Measurements from ENCODE around the gene DMKN.

GRCh38 chr19:35495107-35496064, 18.1 kb downstream of the DMKN start:
- TF ChIP-seq, protein P1, sequence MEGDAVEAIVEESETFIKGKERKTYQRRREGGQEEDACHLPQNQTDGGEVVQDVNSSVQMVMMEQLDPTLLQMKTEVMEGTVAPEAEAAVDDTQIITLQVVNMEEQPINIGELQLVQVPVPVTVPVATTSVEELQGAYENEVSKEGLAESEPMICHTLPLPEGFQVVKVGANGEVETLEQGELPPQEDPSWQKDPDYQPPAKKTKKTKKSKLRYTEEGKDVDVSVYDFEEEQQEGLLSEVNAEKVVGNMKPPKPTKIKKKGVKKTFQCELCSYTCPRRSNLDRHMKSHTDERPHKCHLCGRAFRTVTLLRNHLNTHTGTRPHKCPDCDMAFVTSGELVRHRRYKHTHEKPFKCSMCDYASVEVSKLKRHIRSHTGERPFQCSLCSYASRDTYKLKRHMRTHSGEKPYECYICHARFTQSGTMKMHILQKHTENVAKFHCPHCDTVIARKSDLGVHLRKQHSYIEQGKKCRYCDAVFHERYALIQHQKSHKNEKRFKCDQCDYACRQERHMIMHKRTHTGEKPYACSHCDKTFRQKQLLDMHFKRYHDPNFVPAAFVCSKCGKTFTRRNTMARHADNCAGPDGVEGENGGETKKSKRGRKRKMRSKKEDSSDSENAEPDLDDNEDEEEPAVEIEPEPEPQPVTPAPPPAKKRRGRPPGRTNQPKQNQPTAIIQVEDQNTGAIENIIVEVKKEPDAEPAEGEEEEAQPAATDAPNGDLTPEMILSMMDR (conservative IDR thresholded peaks at IDR 0.05; ENCODE audit: low read depth, low read length): peak; percentile 88
- TF ChIP-seq USF2 (IDR thresholded peaks at IDR 0.05; ENCODE audit: low read depth, low read length): no peak
- no peak for TF ChIP-seq POLR2A (IDR thresholded peaks at IDR 0.05; ENCODE audit: low read depth, low read length)
- no peak for TF ChIP-seq MAFK (IDR thresholded peaks at IDR 0.05; ENCODE audit: low read depth, low read length)
- no peak for TF ChIP-seq FOS (IDR thresholded peaks at IDR 0.05; ENCODE audit: low read depth, low read length)
- no peak for TF ChIP-seq RCOR1 (IDR thresholded peaks at IDR 0.05; ENCODE audit: insufficient replicate concordance, low read length)
- TF ChIP-seq RAD21 (IDR thresholded peaks at IDR 0.05; ENCODE audit: low read length): peak; percentile 70
- TF ChIP-seq RFX5 (IDR thresholded peaks at IDR 0.05; ENCODE audit: low read depth, low read length): no peak
- peak; percentile 85 for TF ChIP-seq SMC3 (IDR thresholded peaks at IDR 0.05; ENCODE audit: low read depth, low read length)
- no peak for TF ChIP-seq NFE2L2 (IDR thresholded peaks at IDR 0.05; ENCODE audit: low read depth, low read length)
- TF ChIP-seq MAZ (IDR thresholded peaks at IDR 0.05; ENCODE audit: borderline replicate concordance, low read depth, low read length): peak; percentile 54; the same call in 1 of the 2 replicates
- TF ChIP-seq CHD1 (IDR thresholded peaks at IDR 0.05; ENCODE audit: low read depth, low read length): no peak
- no peak for TF ChIP-seq CEBPB (IDR thresholded peaks at IDR 0.05; ENCODE audit: low read depth, low read length)
- no peak for TF ChIP-seq BHLHE40 (IDR thresholded peaks at IDR 0.05; ENCODE audit: low read depth, low read length)

Data from IMR-90 (cell line).